GM23248 (cell line): ENCODE measurements around the gene RPLP1.

ENCODE experiments used
- EZH2 ChIP-seq: fragments of 200-600 bp; sonication (generic); IDR thresholded peaks from 2 replicates; pipeline ENCODE4 v1.6.1; 2018; ENCODE audit warnings: antibody characterized with exemption, mild to moderate bottlenecking; ENCODE audit not compliant: insufficient read depth, poor library complexity, severe bottlenecking
- EZH2phosphoT487 ChIP-seq: fragments of 200-600 bp; sonication (generic); IDR thresholded peaks from 2 replicates; pipeline ENCODE4 v1.6.1; 2018; ENCODE audit warnings: antibody characterized with exemption, moderate library complexity, mild to moderate bottlenecking, low read depth; ENCODE audit not compliant: insufficient read depth

GRCh38 chr15:69475769-69476358 is 23.2 kb downstream of the RPLP1 start:
- TF ChIP-seq EZH2 = no peak
- no peak for TF ChIP-seq EZH2phosphoT487
